HEK293 (cell line): ENCODE data around the gene KRT17.

Experiments
- CTCF ChIA-PET: fragments of 350-600 bp; formaldehyde crosslinking; extraction: SDS; loops from one replicate; lab custom pipeline; 2021; ENCODE audit warnings: antibody characterized with exemption; lab: Yijun Ruan, JAX
- POLR2A ChIA-PET: fragments of 300-600 bp; formaldehyde crosslinking; extraction: SDS; loops from one replicate; lab custom pipeline; 2020; ENCODE audit warnings: antibody characterized with exemption, inconsistent platforms; lab: Yijun Ruan, JAX
- H3K27ac ChIP-seq: fragments of 200-500 bp; sonication (Bioruptor generic); 2 replicates; pipeline ENCODE4 v1.5.1; 2014; ENCODE audit warnings: low read depth, low read length, control low read depth, inconsistent platforms; ENCODE audit errors: extremely low read depth
- H3K36me3 ChIP-seq, 2 experiments: fragments of 200-500 bp in 1 of 2; sonication (Bioruptor generic) in 1 of 2; 1 replicate in 1 of 2; 2 replicates in 1 of 2; pipeline ENCODE4 v1.5.1; 2014 to 2017; ENCODE audit warnings: inconsistent platforms in 2 of 2, low read length in 2 of 2; ENCODE audit not compliant: control insufficient read depth in 2 of 2, insufficient read depth in 1 of 2
- H3K4me1 ChIP-seq: fragments of 200-500 bp; sonication (Bioruptor generic); 2 replicates; pipeline ENCODE4 v1.5.1; 2014; ENCODE audit warnings: mild to moderate bottlenecking, low read length, inconsistent platforms; ENCODE audit not compliant: control insufficient read depth, insufficient read depth
- H3K4me3 ChIP-seq: 2 replicates; pipeline ENCODE4 v1.5.1; 2011; ENCODE audit warnings: low read depth, mild to moderate bottlenecking, control low read depth, low read length, moderate library complexity
- H3K9me3 ChIP-seq: fragments of 200-500 bp; sonication (Bioruptor generic); 2 replicates; pipeline ENCODE4 v1.5.1; 2014; ENCODE audit warnings: low read depth, low read length, inconsistent platforms; ENCODE audit not compliant: control insufficient read depth, insufficient read depth
- FEZF1 ChIP-seq: fragments of 450-650 bp; formaldehyde crosslinking; IDR thresholded peaks from 2 replicates; pipeline ENCODE4 v1.5.1; 2016; ENCODE audit warnings: missing biosample characterization, missing genetic modification characterization
- HOXD13 ChIP-seq: sonication (generic); formaldehyde crosslinking; IDR thresholded peaks from 2 replicates; pipeline ENCODE4 v1.8.0; 2022; ENCODE audit warnings: missing genetic modification reagents, borderline replicate concordance
- OVOL3 ChIP-seq: fragments of 450-650 bp; formaldehyde crosslinking; IDR thresholded peaks from 2 replicates; pipeline ENCODE4 v1.5.1; 2016; ENCODE audit warnings: missing biosample characterization, missing genetic modification characterization
- ZFP41 ChIP-seq: fragments of 450-650 bp; formaldehyde crosslinking; IDR thresholded peaks from 2 replicates; pipeline ENCODE4 v1.5.1; 2016; ENCODE audit warnings: missing biosample characterization, missing genetic modification characterization, borderline replicate concordance
- ZNF138 ChIP-seq: fragments of 450-650 bp; formaldehyde crosslinking; IDR thresholded peaks from 2 replicates; pipeline ENCODE4 v1.5.1; 2016; ENCODE audit warnings: missing biosample characterization, missing genetic modification characterization, borderline replicate concordance
- ZNF148 ChIP-seq: fragments of 450-650 bp; formaldehyde crosslinking; IDR thresholded peaks from 2 replicates; pipeline ENCODE4 v1.5.0; 2017; ENCODE audit warnings: missing biosample characterization, missing genetic modification characterization, borderline replicate concordance
- ZNF155 ChIP-seq: fragments of 450-650 bp; formaldehyde crosslinking; IDR thresholded peaks from 2 replicates; pipeline ENCODE4 v1.5.1; 2016; ENCODE audit warnings: missing biosample characterization, missing genetic modification characterization
- ZNF202 ChIP-seq: fragments of 450-650 bp; formaldehyde crosslinking; IDR thresholded peaks from 2 replicates; pipeline ENCODE4 v1.5.1; 2016; ENCODE audit warnings: missing biosample characterization, missing genetic modification characterization, borderline replicate concordance
- ZNF23 ChIP-seq: fragments of 450-650 bp; formaldehyde crosslinking; IDR thresholded peaks from 2 replicates; pipeline ENCODE4 v1.5.1; 2016; ENCODE audit warnings: missing biosample characterization, missing genetic modification characterization, borderline replicate concordance
- ZNF239 ChIP-seq: fragments of 450-650 bp; formaldehyde crosslinking; IDR thresholded peaks from 2 replicates; pipeline ENCODE4 v1.5.1; 2016; ENCODE audit warnings: missing biosample characterization, missing genetic modification characterization
- ZNF24 ChIP-seq: fragments of 450-650 bp; formaldehyde crosslinking; IDR thresholded peaks from 2 replicates; pipeline ENCODE4 v1.5.1; 2016; ENCODE audit warnings: missing biosample characterization, missing genetic modification characterization
- ZNF280D ChIP-seq: fragments of 450-650 bp; formaldehyde crosslinking; IDR thresholded peaks from 2 replicates; pipeline ENCODE4 v1.5.1; 2016; ENCODE audit warnings: missing biosample characterization, missing genetic modification characterization
- ZNF350 ChIP-seq: fragments of 450-650 bp; formaldehyde crosslinking; IDR thresholded peaks from 2 replicates; pipeline ENCODE4 v1.5.0; 2017; ENCODE audit warnings: missing biosample characterization, mild to moderate bottlenecking, missing genetic modification characterization
- ZNF366 ChIP-seq: fragments of 450-650 bp; formaldehyde crosslinking; conservative IDR thresholded peaks from 2 replicates; pipeline ENCODE4 v1.5.1; 2016; ENCODE audit warnings: missing biosample characterization, missing genetic modification characterization
- ZNF473 ChIP-seq: fragments of 450-650 bp; formaldehyde crosslinking; IDR thresholded peaks from 2 replicates; pipeline ENCODE4 v1.5.1; 2017; ENCODE audit warnings: missing biosample characterization, missing genetic modification characterization
- ZNF521 ChIP-seq: fragments of 450-650 bp; formaldehyde crosslinking; IDR thresholded peaks from 2 replicates; pipeline ENCODE4 v1.5.1; 2017; ENCODE audit warnings: missing biosample characterization, mild to moderate bottlenecking, missing genetic modification characterization
- ZNF596 ChIP-seq: fragments of 450-650 bp; IDR thresholded peaks from 2 replicates; pipeline ENCODE4 v1.5.0; 2018; ENCODE audit warnings: missing biosample characterization, mild to moderate bottlenecking, missing genetic modification characterization, moderate library complexity
- ZNF768 ChIP-seq: fragments of 450-650 bp; formaldehyde crosslinking; IDR thresholded peaks from 2 replicates; pipeline ENCODE4 v1.5.1; 2018; ENCODE audit warnings: missing biosample characterization, mild to moderate bottlenecking, missing genetic modification characterization
- TF ChIP-seq, protein P1 (sequence below): fragments of 450-650 bp; formaldehyde crosslinking; IDR thresholded peaks from 2 replicates; pipeline ENCODE4 v1.5.1; 2016; ENCODE audit warnings: missing biosample characterization, missing genetic modification characterization, low read depth
- TF ChIP-seq, protein P2 (sequence below): fragments of 450-650 bp; formaldehyde crosslinking; IDR thresholded peaks from 2 replicates; pipeline ENCODE4 v1.5.1; 2016; ENCODE audit warnings: missing biosample characterization, missing genetic modification characterization, low read depth

Gene KRT17

GRCh38 chr17:41631025-41631897, 6.9 kb upstream of the KRT17 start:
- H3K9me3 ChIP-seq, result no peaks in the 10 kb centered on the region
- H3K4me1 ChIP-seq, result no peaks in the 10 kb centered on the region
- no peaks in the 10 kb centered on the region for H3K36me3 ChIP-seq
- CTCF ChIA-PET, result interaction anchor here (0.6 to 1.6 kb wide), 4 partner anchors 17 to 771 kb away, joined by 3 to 4 read pairs (median 4); no protein-coding TSS in a partner anchor
- no peak for TF ChIP-seq ZNF596 (tag by site-specific recombination)
- no peak for TF ChIP-seq ZNF23 (tag by site-specific recombination)
- TF ChIP-seq ZFP41 (tag by site-specific recombination), result no peak
- TF ChIP-seq ZNF473 (tag by site-specific recombination), result no peak
- TF ChIP-seq, protein P1, sequence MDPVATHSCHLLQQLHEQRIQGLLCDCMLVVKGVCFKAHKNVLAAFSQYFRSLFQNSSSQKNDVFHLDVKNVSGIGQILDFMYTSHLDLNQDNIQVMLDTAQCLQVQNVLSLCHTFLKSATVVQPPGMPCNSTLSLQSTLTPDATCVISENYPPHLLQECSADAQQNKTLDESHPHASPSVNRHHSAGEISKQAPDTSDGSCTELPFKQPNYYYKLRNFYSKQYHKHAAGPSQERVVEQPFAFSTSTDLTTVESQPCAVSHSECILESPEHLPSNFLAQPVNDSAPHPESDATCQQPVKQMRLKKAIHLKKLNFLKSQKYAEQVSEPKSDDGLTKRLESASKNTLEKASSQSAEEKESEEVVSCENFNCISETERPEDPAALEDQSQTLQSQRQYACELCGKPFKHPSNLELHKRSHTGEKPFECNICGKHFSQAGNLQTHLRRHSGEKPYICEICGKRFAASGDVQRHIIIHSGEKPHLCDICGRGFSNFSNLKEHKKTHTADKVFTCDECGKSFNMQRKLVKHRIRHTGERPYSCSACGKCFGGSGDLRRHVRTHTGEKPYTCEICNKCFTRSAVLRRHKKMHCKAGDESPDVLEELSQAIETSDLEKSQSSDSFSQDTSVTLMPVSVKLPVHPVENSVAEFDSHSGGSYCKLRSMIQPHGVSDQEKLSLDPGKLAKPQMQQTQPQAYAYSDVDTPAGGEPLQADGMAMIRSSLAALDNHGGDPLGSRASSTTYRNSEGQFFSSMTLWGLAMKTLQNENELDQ (tag by site-specific recombination), result no peak
- TF ChIP-seq ZNF350 (tag by site-specific recombination), result no peak
- no peak for TF ChIP-seq ZNF202 (tag by site-specific recombination)
- TF ChIP-seq ZNF280D (tag by site-specific recombination), result no peak
- no peak for TF ChIP-seq ZNF521
- no peak for TF ChIP-seq ZNF366
- no peak for TF ChIP-seq ZNF148 (tag by site-specific recombination)
- TF ChIP-seq HOXD13 (CRISPR knock-in tag), result no peak
- no peak for TF ChIP-seq ZNF239 (tag by site-specific recombination)
- no peak for TF ChIP-seq FEZF1
- no peak for TF ChIP-seq ZNF24 (tag by site-specific recombination)
- no peak for TF ChIP-seq ZNF138 (tag by site-specific recombination)
- TF ChIP-seq, protein P2, sequence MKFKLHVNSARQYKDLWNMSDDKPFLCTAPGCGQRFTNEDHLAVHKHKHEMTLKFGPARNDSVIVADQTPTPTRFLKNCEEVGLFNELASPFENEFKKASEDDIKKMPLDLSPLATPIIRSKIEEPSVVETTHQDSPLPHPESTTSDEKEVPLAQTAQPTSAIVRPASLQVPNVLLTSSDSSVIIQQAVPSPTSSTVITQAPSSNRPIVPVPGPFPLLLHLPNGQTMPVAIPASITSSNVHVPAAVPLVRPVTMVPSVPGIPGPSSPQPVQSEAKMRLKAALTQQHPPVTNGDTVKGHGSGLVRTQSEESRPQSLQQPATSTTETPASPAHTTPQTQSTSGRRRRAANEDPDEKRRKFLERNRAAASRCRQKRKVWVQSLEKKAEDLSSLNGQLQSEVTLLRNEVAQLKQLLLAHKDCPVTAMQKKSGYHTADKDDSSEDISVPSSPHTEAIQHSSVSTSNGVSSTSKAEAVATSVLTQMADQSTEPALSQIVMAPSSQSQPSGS, result no peak
- no peak for TF ChIP-seq OVOL3
- TF ChIP-seq ZNF155 (tag by site-specific recombination), result no peak
- TF ChIP-seq ZNF768 (tag by site-specific recombination), result no peak
- POLR2A ChIA-PET, result no interaction called here
- H3K4me3 ChIP-seq, result no peak overlapping the region
- no peak overlapping the region for H3K27ac ChIP-seq
